Glutamatergic neuron (in vitro differentiated cells): ENCODE measurements around the gene OR5B3. TPM values are rescaled to one million over a fixed set of nuclear protein-coding genes. Genes with fewer than 3 reads are reported as not detected.

ENCODE experiments used
- DNase-seq: peaks from one replicate; pipeline ENCODE4 v3.0.0; 2022
- H3K27ac Mint-ChIP-seq: one replicate; pipeline ENCODE4 v1.8.0; 2020; ENCODE audit warnings: mild to moderate bottlenecking, mixed read lengths, inconsistent platforms; ENCODE audit not compliant: unreplicated experiment
- H3K27me3 Mint-ChIP-seq: one replicate; pipeline ENCODE4 v1.8.0; 2020; ENCODE audit warnings: mild to moderate bottlenecking, moderate library complexity, mixed read lengths, inconsistent platforms; ENCODE audit not compliant: unreplicated experiment
- H3K36me3 Mint-ChIP-seq: one replicate; pipeline ENCODE4 v1.8.0; 2020; ENCODE audit warnings: mild to moderate bottlenecking, mixed read lengths, inconsistent platforms; ENCODE audit not compliant: unreplicated experiment
- H3K4me1 Mint-ChIP-seq: one replicate; pipeline ENCODE4 v1.8.0; 2020; ENCODE audit warnings: mild to moderate bottlenecking, low read depth, mixed read lengths, inconsistent platforms; ENCODE audit not compliant: unreplicated experiment
- H3K4me3 Mint-ChIP-seq: one replicate; pipeline ENCODE4 v1.8.0; 2020; ENCODE audit warnings: mild to moderate bottlenecking, mixed read lengths, inconsistent platforms; ENCODE audit not compliant: unreplicated experiment
- H3K9me3 Mint-ChIP-seq: one replicate; pipeline ENCODE4 v1.8.0; 2020; ENCODE audit warnings: mild to moderate bottlenecking, moderate library complexity, mixed read lengths, inconsistent platforms; ENCODE audit not compliant: unreplicated experiment
- long read RNA-seq: library from polyadenylated mRNA; unstranded; transcript quantifications from one replicate; pipeline ENCODE4 v2.0.0, GENCODE V29; 2020; ENCODE audit not compliant: unreplicated experiment
- total RNA-seq: library from RNA; stranded (reverse); fragmentation: NEBNext Ultra II Directional; extraction: Animal tissue kit (Norgen Biotek cat#: 25700); gene quantifications from one replicate; pipeline ENCODE4 v1.2.1, GENCODE V29; 2021; ENCODE audit not compliant: unreplicated experiment
- TF ChIP-seq, protein P1 (sequence below): fragments of 200-600 bp; sonication (generic); IDR thresholded peaks from one replicate; pipeline ENCODE4 v1.5.0; 2021; ENCODE audit not compliant: partially characterized antibody, unreplicated experiment

The OR5B3 gene
- total RNA-seq, result not detected
- long read RNA-seq, result 0 reads

DNA sequence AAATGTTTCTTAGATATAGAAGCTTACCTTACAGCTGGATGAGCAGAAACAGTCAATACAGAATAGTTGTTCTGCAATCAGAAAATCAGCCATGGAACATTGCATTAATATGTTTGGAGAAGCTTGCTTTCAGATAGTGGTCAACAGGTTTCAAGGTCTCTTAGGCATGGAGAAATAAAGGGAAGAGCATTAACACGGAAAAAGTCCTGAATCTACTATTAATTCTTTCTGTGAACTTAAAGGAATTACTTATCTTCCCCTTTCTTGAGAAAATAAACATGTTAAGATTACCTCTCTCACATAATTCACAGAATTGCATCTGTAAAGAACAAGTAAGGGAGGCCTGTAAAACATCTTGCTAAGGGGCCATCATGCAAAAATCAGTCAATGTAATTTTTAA, at the start of gene OR5B3:
Gene OR5B3 (minus strand): TSS at position 101 of the 400 bp plus-strand sequence. CDS start 3,465 bp downstream, outside the sequence.
- Mint-ChIP-seq H3K4me1 (no peaks in the 10 kb centered on the region), H3K36me3 (peaks cover 5% of the 10 kb centered on the region), H3K27ac (no peak within 1 kb of the TSS), H3K4me3 (no peak within 1 kb of the TSS), H3K27me3 (no peaks in the 10 kb centered on the region), H3K9me3 (peaks cover 3% of the 10 kb centered on the region)
- TF ChIP-seq, protein P1, sequence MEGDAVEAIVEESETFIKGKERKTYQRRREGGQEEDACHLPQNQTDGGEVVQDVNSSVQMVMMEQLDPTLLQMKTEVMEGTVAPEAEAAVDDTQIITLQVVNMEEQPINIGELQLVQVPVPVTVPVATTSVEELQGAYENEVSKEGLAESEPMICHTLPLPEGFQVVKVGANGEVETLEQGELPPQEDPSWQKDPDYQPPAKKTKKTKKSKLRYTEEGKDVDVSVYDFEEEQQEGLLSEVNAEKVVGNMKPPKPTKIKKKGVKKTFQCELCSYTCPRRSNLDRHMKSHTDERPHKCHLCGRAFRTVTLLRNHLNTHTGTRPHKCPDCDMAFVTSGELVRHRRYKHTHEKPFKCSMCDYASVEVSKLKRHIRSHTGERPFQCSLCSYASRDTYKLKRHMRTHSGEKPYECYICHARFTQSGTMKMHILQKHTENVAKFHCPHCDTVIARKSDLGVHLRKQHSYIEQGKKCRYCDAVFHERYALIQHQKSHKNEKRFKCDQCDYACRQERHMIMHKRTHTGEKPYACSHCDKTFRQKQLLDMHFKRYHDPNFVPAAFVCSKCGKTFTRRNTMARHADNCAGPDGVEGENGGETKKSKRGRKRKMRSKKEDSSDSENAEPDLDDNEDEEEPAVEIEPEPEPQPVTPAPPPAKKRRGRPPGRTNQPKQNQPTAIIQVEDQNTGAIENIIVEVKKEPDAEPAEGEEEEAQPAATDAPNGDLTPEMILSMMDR, result no peak
- no peak for DNase-seq

DNA sequence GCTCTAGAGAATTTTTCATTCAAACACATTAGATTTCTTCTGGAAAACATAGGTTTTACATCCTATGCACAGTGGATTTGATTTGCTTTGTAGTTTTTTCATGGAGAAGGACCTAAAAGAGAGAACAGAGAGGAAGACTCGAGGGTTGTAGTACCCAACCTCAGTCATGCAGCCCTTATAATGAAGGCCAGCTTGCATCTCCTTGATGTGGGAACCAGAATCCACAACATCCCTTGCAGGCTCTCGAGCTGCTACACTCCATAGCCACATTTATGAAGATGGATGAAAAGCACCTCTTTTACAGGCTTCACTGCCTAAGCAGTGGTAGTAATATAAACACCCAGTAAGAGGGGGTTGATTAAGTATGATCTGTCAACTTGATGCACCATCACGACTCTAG, 44.9 kb upstream of the OR5B3 start:
- Mint-ChIP-seq H3K27me3 (no peaks in the 10 kb centered on the region), H3K4me3 (no peak overlapping the region), H3K9me3 (peaks cover 1% of the 10 kb centered on the region), H3K4me1 (no peaks in the 10 kb centered on the region), H3K27ac (no peak overlapping the region), H3K36me3 (no peaks in the 10 kb centered on the region)
- TF ChIP-seq, protein P1, result no peak
- DNase-seq, result no peak

DNA sequence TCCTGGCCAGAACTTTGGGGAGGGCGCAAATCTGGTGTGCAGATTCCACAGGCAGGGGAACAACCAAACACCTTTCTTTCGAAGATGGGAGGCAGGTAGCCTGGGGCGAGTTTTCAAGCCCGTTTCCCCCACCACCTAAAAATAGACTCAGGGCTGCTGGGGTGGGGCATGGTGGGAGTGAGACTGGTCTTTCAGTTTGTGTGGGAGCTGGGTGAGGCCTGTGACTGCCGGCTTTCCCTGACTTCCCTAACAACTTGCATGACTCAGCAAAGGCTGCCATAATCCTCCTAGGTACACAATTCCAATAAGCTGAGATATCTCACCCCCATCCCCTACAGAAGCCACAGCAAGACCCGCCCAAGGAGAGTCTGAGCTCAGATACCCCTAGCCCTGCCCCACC, 39.6 kb upstream of the OR5B3 start:
- H3K4me3 Mint-ChIP-seq, result no peak overlapping the region
- TF ChIP-seq, protein P1, result no peak
- DNase-seq, result no peak
- H3K27me3 Mint-ChIP-seq, result no peaks in the 10 kb centered on the region
- no peak overlapping the region for H3K27ac Mint-ChIP-seq
- no peaks in the 10 kb centered on the region for H3K4me1 Mint-ChIP-seq
- peaks cover 8% of the 10 kb centered on the region for H3K36me3 Mint-ChIP-seq
- peaks cover 9% of the 10 kb centered on the region for H3K9me3 Mint-ChIP-seq

DNA sequence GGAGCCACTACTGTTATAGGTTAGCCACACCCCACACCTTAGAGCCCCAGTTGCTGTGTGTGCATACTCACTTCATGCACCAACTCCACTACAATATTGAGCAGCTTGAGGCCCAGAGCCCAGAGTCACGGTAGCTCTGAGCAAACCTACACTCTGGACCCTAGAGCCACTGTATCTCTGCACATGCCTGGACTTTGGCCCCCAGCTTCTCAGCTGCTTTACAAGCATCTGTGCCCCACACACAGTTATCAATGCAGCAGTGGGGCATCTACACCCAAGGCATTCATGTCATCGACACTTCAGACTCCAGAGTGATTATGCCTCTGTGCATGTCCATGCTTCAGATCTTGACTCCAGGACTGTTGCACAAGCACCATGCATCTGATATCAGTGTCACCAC, 37.6 kb upstream of the OR5B3 start:
- TF ChIP-seq, protein P1, result no peak
- H3K27ac Mint-ChIP-seq, result no peak overlapping the region
- no peak overlapping the region for H3K4me3 Mint-ChIP-seq
- no peaks in the 10 kb centered on the region for H3K27me3 Mint-ChIP-seq
- peaks cover 9% of the 10 kb centered on the region for H3K9me3 Mint-ChIP-seq
- peaks cover 8% of the 10 kb centered on the region for H3K36me3 Mint-ChIP-seq
- H3K4me1 Mint-ChIP-seq, result no peaks in the 10 kb centered on the region
- DNase-seq, result no peak

DNA sequence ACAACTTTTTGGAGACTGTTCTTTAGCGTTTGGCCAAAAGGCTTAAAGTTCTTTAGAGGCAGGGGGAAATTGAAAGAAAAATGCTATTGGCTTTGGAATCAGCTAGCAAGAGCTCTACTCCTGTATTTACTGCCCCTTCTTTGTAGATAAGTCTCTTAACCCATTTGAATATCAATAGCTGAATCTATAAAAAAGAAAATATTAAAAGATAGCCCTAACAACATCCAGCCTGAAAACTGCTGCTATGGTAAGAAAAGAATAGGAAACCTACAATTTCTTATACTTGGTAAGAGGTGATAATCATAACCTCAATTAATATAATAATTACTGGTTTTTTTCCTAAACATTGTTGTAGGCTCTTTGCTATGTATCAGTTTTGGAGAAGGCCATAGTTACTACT, 35.5 kb upstream of the OR5B3 start, which contains the start of gene OR5B12:
Gene OR5B12 (minus strand): TSS at position 101 of the 400 bp plus-strand sequence. CDS start 2,085 bp downstream, outside the sequence.
- peaks cover 9% of the 10 kb centered on the region for H3K9me3 Mint-ChIP-seq
- TF ChIP-seq, protein P1, result no peak
- peaks cover 8% of the 10 kb centered on the region for H3K36me3 Mint-ChIP-seq
- DNase-seq, result no peak
- H3K27me3 Mint-ChIP-seq, result no peaks in the 10 kb centered on the region
- H3K4me3 Mint-ChIP-seq, result no peak within 1 kb of the TSS
- no peaks in the 10 kb centered on the region for H3K4me1 Mint-ChIP-seq
- no peak within 1 kb of the TSS for H3K27ac Mint-ChIP-seq
